Activated CD4-positive, alpha-beta T cell treated with anti-CD3 and anti-CD28 coated beads, Interleukin-2, amount 50 U/mL, for 48 hours (primary cell): ENCODE measurements around the gene B3GNT4.
"Not testable (repeated sequence)": the region's sequence is repeated elsewhere in the genome, so short reads cannot be mapped to it uniquely, and the experiment has no call there.

ENCODE experiments used
- DNase-seq, 2 experiments: peaks; one replicate each; pipeline ENCODE4 v3.0.0-alpha.2; 2020

The B3GNT4 gene

GRCh38 chr12:122225683-122226365 lies 22.3 kb downstream of the B3GNT4 start, which contains the start of gene DIABLO:
TSS of gene DIABLO (minus strand) at chr12:122226052. CDS start at chr12:122226014, 38 bp downstream.
- peak; percentile 100 for DNase-seq

GRCh38 chr12:122226366-122227125 lies 23.0 kb downstream of the B3GNT4 start:
- no peak for DNase-seq

GRCh38 chr12:122227341-122227740 lies 23.8 kb downstream of the B3GNT4 start:
- DNase-seq = no peak

GRCh38 chr12:122228092-122228491 lies 24.6 kb downstream of the B3GNT4 start:
- no peak for DNase-seq

- DNase-seq = no peak
Measured at GRCh38 chr12:122230798-122231197, 27.3 kb downstream of the B3GNT4 start.

GRCh38 chr12:122232691-122233090 lies 29.2 kb downstream of the B3GNT4 start:
- DNase-seq = no peak

- DNase-seq = no peak
Measured at GRCh38 chr12:122235741-122236140, 32.2 kb downstream of the B3GNT4 start.

- DNase-seq = no peak
Measured at GRCh38 chr12:122238861-122239260, 35.4 kb downstream of the B3GNT4 start.

GRCh38 chr12:122243965-122244364 lies 40.5 kb downstream of the B3GNT4 start:
- DNase-seq = peak in 1 of 2 experiments; percentile 16

- DNase-seq = no peak
Measured at GRCh38 chr12:122244565-122245371, 41.3 kb downstream of the B3GNT4 start.

- no peak for DNase-seq
Measured at GRCh38 chr12:122245553-122245952, 42.0 kb downstream of the B3GNT4 start.

GRCh38 chr12:122250047-122250446 lies 46.5 kb downstream of the B3GNT4 start:
- DNase-seq = no peak

GRCh38 chr12:122250536-122250935 lies 47.0 kb downstream of the B3GNT4 start:
- no peak for DNase-seq

- DNase-seq = not testable (repeated sequence)
Measured at GRCh38 chr12:122258462-122258861, 55.0 kb downstream of the B3GNT4 start.
